K562 treated with DMSO at 1 percent for 12 hours (cell line): ENCODE measurements around the gene GPR32. TPM values are rescaled to one million over a fixed set of nuclear protein-coding genes. Genes with fewer than 3 reads are reported as not detected.

Experiments
- total RNA-seq: library from RNA; unstranded; fragments of 300-600 nt; gene quantifications from 2 replicates; pipeline ENCODE4 v1.2.3, GENCODE V29; 2022; ENCODE audit not compliant: insufficient read depth

Gene GPR32, protein sequence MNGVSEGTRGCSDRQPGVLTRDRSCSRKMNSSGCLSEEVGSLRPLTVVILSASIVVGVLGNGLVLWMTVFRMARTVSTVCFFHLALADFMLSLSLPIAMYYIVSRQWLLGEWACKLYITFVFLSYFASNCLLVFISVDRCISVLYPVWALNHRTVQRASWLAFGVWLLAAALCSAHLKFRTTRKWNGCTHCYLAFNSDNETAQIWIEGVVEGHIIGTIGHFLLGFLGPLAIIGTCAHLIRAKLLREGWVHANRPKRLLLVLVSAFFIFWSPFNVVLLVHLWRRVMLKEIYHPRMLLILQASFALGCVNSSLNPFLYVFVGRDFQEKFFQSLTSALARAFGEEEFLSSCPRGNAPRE
- total RNA-seq = not detected in 2 replicates

GRCh38 chr19:50770164-50770563, at the start of gene GPR32:
GPR32 (plus strand) TSS chr19:50770464; CDS start chr19:50770601, 137 bp downstream.

GRCh38 chr19:50723069-50723468, 47.2 kb upstream of the GPR32 start, which contains the start of gene CLEC11A:
CLEC11A (plus strand) TSS chr19:50723364; CDS start chr19:50723526, 162 bp downstream.

DNA sequence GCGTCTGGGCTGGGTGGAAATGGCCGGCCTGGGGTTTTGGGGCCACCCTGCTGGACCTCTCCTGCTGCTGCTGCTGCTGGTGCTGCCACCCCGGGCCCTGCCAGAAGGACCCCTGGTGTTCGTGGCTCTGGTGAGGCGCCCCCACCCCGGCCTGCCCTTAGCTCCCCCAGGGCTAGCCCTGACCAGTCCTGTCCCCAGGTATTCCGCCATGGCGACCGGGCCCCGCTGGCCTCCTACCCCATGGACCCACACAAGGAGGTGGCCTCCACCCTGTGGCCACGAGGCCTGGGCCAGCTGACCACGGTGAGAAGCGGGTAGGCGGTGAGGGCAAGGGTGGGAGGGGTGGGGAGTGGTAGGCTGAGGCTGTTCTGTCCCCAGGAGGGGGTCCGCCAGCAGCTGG, 20.1 kb downstream of the GPR32 start, which contains the start of gene ACP4:
ACP4 (plus strand) TSS at position 20 of the 400 bp plus-strand sequence; CDS start at position 20, 0 bp downstream.

Other genes starting within 250 kb of the GPR32 start
- 9.3 and 10.0 TPM in 2 replicates for gene LRRC4B, start 202.0 kb upstream of the GPR32 start, total RNA-seq
- gene SYT3, start 130.6 kb upstream of the GPR32 start, total RNA-seq = 1.6 and 6.4 TPM in 2 replicates
- 42.4 and 48.8 TPM in 2 replicates for gene C19orf81, start 121.0 kb upstream of the GPR32 start, total RNA-seq
- gene SHANK1, start 50.7 kb upstream of the GPR32 start, total RNA-seq = 1.1 TPM in 1 of 2 replicates, not detected in the other
- gene CLEC11A, start 47.1 kb upstream of the GPR32 start, total RNA-seq = 74.7 and 127 TPM in 2 replicates
- not detected in 2 replicates for gene ACP4, start 20.0 kb downstream of the GPR32 start, total RNA-seq
- gene KLK1, start 53.3 kb downstream of the GPR32 start, total RNA-seq = 18.4 and 21.5 TPM in 2 replicates
- not detected in 2 replicates for gene KLK15, start 63.1 kb downstream of the GPR32 start, total RNA-seq
- gene KLK3, start 84.5 kb downstream of the GPR32 start, total RNA-seq = not detected in 2 replicates
- not detected in 2 replicates for gene KLK2, start 103.0 kb downstream of the GPR32 start, total RNA-seq
- gene KLK4, start 140.9 kb downstream of the GPR32 start, total RNA-seq = not detected in 2 replicates
- not detected in 2 replicates for gene KLK5, start 182.6 kb downstream of the GPR32 start, total RNA-seq
- gene KLK6, start 199.1 kb downstream of the GPR32 start, total RNA-seq = not detected in 2 replicates
- gene KLK7, start 213.5 kb downstream of the GPR32 start, total RNA-seq = not detected in 2 replicates
- gene KLK8, start 231.1 kb downstream of the GPR32 start, total RNA-seq = not detected in 2 replicates
- gene KLK10, start 249.2 kb downstream of the GPR32 start, total RNA-seq = not detected in 2 replicates